Choroid plexus epithelial cell (primary cell): ENCODE results near the gene RBM4B.

Experiments
- DNase-seq: peaks from one replicate; pipeline ENCODE4 v3.0.0-alpha.2; 2010; ENCODE audit warnings: low read depth
- H3K4me3 ChIP-seq: 2 replicates; pipeline ENCODE4 v1.5.1; 2011; ENCODE audit warnings: low read depth, mild to moderate bottlenecking, control low read depth, low read length, moderate library complexity
- CTCF ChIP-seq: conservative IDR thresholded peaks from 2 replicates; pipeline ENCODE4 v1.5.1; 2011; ENCODE audit warnings: low read depth, mild to moderate bottlenecking, control low read depth, inconsistent platforms, low read length, moderate library complexity

Gene RBM4B

DNA sequence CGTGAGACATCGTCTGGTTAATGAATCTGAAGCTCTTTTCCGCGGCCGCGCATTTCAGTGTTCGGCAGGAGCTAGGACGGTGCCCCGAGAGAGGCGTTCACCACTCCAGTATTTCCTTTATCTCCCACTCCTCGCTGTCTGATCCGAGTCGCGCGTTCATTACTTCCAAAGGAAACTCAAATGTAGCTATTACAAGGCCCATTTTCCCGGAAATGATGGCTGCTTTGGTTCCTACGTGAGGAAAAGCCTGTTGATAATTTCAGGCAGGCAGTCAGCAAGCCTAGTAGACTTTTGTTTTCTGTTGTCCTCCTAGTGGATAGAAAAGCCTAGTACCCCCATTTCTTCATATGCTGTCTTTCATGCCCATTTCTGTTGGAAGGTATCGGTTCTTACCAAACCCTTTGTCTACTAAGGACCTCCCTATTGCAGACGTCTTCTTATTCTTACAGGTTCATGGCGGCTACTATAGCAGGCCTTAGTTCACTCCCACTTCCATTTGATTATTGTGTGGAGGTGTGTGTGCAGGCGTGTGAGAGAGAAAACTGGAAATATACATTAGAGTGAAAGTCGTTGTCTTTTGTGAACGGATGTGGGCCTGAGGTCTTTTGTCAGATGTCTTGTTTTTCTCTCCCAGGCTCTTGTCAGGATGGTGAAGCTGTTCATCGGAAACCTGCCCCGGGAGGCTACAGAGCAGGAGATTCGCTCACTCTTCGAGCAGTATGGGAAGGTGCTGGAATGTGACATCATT is 38.4 kb downstream of the RBM4B start:
- H3K4me3 ChIP-seq: peak overlapping the region; percentile 96
- peak; percentile 27 for TF ChIP-seq CTCF
- DNase-seq: peak; percentile 67

DNA sequence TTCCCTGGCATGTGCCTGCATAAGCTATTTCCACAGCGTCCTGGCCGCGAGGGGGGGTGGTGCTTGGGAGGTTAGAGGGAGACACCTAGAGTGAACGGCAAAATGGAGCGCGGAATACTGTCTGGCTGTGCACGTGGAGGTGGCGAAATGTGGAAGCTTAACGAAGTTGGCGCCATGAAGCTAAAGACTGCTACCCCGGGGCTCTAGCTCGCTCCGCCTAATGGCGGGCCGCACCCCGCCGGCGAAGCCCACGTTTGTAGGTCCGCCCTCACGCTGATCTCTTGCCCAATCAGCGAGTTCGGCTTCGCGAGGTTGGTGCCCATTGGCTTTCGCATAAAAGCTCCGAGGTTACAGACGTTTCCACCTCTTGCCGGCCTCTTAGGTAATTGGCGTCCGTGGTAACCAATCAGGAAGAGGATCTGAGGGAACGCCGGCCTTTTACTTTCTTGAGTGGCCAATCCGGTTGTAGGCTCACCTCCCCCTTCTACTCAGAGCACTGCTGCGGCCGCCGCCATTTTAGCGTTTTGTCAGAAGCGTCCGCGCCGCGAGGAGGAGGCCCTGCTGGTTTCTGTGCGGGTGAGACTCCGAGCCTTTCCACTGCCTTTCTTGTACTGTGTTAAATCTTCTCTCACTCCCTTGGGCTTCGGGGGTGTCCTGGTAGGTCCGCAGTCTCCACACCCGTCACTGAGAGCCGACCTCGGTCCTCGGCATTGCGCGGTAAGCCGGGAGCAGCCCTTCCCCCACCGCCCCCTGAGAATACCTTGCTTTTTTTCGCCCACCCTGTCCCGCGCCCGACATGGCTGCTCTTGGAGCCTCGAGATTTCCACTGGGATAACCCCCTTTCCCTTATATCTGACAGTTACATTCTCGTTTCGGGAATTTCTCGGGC is 39.3 kb downstream of the RBM4B start, which contains the start of gene RBM4:
RBM4 (plus strand) TSS at position 527 of the 889 bp plus-strand sequence. CDS start 1,009 bp downstream, outside the sequence.
- TF ChIP-seq CTCF: peak; percentile 36
- DNase-seq: peak; percentile 100
- H3K4me3 ChIP-seq: peak within 1 kb of the TSS; percentile 96

DNA sequence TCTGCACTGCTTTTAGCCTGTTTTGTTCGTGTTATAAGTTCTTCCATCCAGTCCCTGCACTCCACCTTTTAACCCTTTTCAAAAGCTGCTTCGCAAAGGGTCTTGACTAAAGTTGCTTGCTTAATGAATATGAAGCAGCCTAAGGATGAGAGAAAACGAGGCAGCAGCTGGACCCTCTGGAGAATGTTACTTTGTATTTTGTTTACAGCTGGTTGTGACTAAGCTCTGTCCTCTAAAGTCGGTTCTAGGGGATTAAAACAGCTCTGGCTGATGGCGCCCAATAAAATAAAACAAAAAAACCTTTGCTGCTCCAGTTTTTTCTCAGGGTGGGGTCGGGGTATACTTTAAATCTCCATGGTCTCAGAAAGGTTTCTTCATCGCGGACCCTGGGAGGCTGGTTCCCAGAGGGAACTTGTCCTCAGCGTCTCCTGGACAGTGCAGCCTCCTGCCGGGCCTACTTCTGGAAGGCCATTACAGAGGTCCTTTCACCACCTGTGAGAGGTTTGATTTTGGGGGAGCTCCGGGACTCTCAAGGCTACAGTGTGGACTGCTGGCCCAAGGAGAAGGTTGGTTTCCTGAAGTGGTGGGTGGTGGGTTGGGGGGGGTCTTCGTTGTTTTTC is 40.0 kb downstream of the RBM4B start:
- peak overlapping the region; percentile 63 for H3K4me3 ChIP-seq
- TF ChIP-seq CTCF: no peak
- DNase-seq: no peak

DNA sequence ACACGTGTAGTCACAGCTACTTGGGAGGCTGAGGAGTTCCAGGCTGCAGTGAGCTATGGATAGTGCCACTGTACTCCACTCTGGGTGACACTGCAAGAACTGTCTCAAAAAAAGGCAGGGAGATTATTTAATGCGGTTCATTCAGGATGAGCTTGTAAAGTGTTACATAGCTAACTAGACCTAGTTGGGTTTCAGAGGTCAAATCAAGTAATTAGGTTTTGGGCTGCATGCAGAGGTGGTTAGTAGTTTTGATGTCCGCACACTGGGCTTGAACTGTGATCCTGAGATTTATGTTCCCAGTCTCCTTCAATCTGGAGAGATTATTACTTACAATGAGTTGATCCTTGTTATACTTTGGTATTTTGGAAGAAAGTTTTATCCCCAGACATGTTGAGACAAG is 41.3 kb downstream of the RBM4B start:
- no peak for TF ChIP-seq CTCF
- no peak for DNase-seq
- H3K4me3 ChIP-seq: no peak overlapping the region

GRCh38 chr11:66632952-66633351 is 44.7 kb downstream of the RBM4B start:
- no peak overlapping the region for H3K4me3 ChIP-seq
- TF ChIP-seq CTCF: no peak
- DNase-seq: no peak

- no peak for DNase-seq
- no peak overlapping the region for H3K4me3 ChIP-seq
- TF ChIP-seq CTCF: no peak
These were observed 45.8 kb downstream of the RBM4B start for GRCh38 chr11:66631883-66632282.
